Measurements from ENCODE around the gene CTU2.

Gene CTU2

GRCh38 chr16:88743693-88744576, 37.6 kb downstream of the CTU2 start:
- no peaks in the 10 kb centered on the region for H3K36me3 ChIP-seq
- H3K27me3 ChIP-seq = no peaks in the 10 kb centered on the region
- no peak overlapping the region for H3K4me3 ChIP-seq (ENCODE audit: low read depth, low read length)
- TF ChIP-seq, protein P1, sequence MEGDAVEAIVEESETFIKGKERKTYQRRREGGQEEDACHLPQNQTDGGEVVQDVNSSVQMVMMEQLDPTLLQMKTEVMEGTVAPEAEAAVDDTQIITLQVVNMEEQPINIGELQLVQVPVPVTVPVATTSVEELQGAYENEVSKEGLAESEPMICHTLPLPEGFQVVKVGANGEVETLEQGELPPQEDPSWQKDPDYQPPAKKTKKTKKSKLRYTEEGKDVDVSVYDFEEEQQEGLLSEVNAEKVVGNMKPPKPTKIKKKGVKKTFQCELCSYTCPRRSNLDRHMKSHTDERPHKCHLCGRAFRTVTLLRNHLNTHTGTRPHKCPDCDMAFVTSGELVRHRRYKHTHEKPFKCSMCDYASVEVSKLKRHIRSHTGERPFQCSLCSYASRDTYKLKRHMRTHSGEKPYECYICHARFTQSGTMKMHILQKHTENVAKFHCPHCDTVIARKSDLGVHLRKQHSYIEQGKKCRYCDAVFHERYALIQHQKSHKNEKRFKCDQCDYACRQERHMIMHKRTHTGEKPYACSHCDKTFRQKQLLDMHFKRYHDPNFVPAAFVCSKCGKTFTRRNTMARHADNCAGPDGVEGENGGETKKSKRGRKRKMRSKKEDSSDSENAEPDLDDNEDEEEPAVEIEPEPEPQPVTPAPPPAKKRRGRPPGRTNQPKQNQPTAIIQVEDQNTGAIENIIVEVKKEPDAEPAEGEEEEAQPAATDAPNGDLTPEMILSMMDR (IDR thresholded peaks at IDR 0.05; ENCODE audit: low read depth, low read length) = peak; percentile 88
- no peaks in the 10 kb centered on the region for H3K4me1 ChIP-seq
- no peaks in the 10 kb centered on the region for H3K9me3 ChIP-seq
- DNase-seq = peak; percentile 91

DNA sequence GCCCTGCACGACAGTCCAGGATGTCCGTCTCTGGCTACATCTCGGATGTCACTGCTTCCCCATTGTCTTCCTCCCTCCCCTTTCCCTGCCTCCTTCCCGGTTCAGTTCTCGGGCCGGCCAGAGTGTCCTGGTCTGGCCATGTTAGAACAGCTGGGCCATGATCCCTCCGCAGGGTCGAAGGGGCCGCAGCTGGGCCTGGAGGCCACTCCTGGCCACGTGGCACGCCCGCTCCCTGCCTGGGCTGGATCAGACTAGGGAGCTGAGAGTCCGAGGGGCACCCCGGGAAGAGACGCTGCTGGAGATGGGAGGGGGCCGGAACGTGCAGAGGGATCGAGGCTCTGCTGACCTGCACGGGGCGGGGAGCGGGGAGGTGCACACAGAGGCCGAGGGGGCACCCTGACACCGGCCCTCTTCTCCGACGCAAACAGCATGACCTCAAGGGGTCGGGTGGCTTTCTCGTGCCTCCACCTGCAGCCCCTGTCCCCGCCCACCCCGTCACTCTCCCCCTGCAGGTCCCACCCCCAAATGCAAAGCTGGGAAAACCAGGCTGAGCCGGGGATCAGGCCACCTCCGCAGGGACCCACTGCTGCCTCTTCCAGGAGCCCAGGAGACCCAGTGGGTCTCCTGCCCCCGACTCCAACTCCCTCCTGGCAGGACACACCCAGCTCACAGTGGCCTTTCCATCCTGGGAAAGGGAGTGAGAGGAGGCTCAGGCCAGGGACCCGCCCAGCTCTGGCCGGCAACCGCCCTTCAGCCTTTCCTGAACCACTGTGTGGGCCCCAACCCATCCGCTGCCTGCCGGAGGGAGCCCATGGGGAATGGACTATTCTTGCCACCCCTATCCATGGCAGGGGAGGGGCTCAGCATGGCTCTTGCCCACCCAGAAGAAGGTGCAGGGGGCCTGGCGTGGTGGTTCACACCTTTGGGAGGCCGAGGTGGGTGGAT, 38.5 kb downstream of the CTU2 start:
- H3K36me3 ChIP-seq = no peaks in the 10 kb centered on the region
- no peaks in the 10 kb centered on the region for H3K9me3 ChIP-seq
- no peak overlapping the region for H3K4me3 ChIP-seq (ENCODE audit: low read depth, low read length)
- TF ChIP-seq, protein P1 (IDR thresholded peaks at IDR 0.05; ENCODE audit: low read depth, low read length) = no peak
- H3K4me1 ChIP-seq = no peaks in the 10 kb centered on the region
- no peaks in the 10 kb centered on the region for H3K27me3 ChIP-seq
- DNase-seq = no peak

DNA sequence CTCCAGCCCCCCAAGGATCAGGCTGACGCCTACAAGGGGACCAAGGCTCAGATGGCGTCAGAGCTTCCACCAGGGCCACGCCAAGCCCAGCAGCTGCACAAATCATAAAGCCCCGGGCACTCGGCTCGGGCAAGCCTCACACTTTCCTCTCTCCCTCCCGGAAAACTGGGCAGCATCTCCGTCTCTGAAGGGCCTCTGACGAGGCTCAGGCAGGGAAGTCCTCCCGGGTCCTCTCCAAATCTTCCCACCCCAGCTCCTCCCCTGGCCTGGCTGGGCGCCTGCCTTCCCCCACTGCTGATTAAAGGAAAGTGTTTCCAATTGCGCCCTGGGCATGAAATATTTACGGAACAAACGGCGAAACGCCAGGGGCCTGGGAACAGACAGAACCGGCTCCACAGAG, 40.2 kb downstream of the CTU2 start:
- TF ChIP-seq, protein P1 (IDR thresholded peaks at IDR 0.05; ENCODE audit: low read depth, low read length) = no peak
- no peak for DNase-seq
- Histone ChIP-seq H3K4me3 (ENCODE audit: low read depth, low read length) (no peak overlapping the region), H3K4me1 (no peaks in the 10 kb centered on the region), H3K27me3 (no peaks in the 10 kb centered on the region), H3K9me3 (no peaks in the 10 kb centered on the region), H3K36me3 (no peaks in the 10 kb centered on the region)

DNA sequence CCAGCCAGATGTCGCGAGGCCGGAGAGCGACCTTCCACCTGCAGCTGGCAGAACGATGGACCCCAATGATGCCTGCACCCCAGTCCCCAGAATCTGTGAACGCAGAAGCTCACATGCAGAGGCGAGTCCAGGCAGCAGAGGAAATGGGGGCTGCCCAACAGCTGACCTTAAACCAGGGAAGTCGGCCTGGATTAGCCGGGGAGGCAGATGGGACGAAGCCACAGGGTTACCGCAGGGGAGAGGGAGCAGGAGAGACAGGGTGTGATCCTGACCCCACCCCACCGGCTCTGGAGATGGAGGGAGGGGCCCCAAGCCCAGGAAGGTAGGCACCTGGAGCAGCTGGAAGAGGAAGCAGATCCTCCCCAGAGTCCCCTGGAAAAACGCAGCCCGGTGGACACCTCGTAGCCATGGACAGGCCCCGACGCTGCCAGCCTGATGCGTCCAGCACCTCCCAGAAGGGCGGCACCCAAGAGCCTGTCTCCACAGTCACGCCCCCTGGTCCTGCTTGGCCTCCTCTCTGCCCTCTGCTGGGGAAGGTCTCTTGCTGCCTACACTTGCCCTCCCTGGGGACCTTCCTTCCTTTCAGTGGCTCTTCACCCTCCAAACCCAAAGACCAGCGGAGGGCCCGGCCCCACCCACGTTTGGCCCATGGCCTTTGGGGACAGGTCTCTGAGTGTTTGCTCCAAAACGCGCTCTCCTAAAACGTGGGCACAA, 41.4 kb downstream of the CTU2 start:
- no peak for DNase-seq
- H3K4me1 ChIP-seq = no peaks in the 10 kb centered on the region
- no peaks in the 10 kb centered on the region for H3K27me3 ChIP-seq
- no peaks in the 10 kb centered on the region for H3K9me3 ChIP-seq
- TF ChIP-seq, protein P1 (IDR thresholded peaks at IDR 0.05; ENCODE audit: low read depth, low read length) = peak; percentile 29
- no peaks in the 10 kb centered on the region for H3K36me3 ChIP-seq
- no peak overlapping the region for H3K4me3 ChIP-seq (ENCODE audit: low read depth, low read length)

GRCh38 chr16:88748364-88748763, 42.1 kb downstream of the CTU2 start:
- Histone ChIP-seq H3K4me3 (ENCODE audit: low read depth, low read length) (no peak overlapping the region), H3K9me3 (no peaks in the 10 kb centered on the region), H3K27me3 (no peaks in the 10 kb centered on the region), H3K4me1 (no peaks in the 10 kb centered on the region), H3K36me3 (no peaks in the 10 kb centered on the region)
- TF ChIP-seq, protein P1 (IDR thresholded peaks at IDR 0.05; ENCODE audit: low read depth, low read length) = no peak
- DNase-seq = no peak

All from BE2C (cell line).